Lower leg skin (tissue), 3 donors: ENCODE measurements around the gene RNF227.

Experiments
- POLR2A ChIP-seq, 2 donors: fragments of 450-650 bp; IDR thresholded peaks; one replicate each; pipeline ENCODE4 v1.6.1; 2016 to 2017; ENCODE audit warnings: antibody characterized with exemption in 2 of 2, mild to moderate bottlenecking in 1 of 2, moderate library complexity in 1 of 2
- TF ChIP-seq, protein P1 (sequence below), 3 donors: fragments of 450-650 bp; IDR thresholded peaks; one replicate each; pipeline ENCODE4 v1.5.1; 2016; ENCODE audit warnings: antibody characterized with exemption in 3 of 3, mild to moderate bottlenecking in 3 of 3, moderate library complexity in 2 of 3

DNA sequence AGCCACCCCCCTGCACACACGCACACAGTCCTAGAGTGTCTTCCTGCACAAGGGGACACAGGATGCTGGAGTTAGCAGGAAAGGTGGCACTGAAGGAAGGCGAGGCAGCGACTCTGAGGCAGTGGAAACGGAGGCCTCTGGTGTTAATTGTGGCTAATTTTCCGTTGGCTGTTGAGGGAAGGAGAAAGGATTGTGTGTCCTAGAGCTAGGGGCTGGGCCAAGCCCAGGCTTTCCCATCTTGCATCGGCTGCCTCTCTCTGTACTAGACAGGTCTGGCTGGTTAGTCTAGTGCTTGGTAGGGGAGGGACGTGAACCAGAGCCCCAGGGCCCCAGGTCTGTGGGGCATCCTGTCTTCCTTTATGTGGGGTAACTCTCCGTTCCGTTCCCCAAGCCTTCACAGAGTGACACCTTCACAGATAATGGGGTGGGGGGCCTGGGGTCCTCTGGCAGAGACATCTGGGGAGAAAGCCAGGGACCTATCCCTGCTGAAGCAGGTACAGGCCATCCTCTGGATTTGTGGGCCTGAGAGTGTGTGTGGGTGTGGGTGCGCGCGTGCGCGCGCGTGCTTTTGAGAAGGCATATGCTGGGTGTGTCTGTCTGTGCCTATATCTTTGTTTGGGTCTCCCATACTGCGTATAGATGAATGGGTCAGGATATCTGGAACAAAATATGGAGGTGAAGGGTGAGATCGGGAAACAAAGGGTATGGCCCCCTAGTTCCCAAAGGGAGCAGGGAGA, 27.7 kb downstream of the RNF227 start, which contains the start of gene CHD3:
- TF ChIP-seq, protein P1, sequence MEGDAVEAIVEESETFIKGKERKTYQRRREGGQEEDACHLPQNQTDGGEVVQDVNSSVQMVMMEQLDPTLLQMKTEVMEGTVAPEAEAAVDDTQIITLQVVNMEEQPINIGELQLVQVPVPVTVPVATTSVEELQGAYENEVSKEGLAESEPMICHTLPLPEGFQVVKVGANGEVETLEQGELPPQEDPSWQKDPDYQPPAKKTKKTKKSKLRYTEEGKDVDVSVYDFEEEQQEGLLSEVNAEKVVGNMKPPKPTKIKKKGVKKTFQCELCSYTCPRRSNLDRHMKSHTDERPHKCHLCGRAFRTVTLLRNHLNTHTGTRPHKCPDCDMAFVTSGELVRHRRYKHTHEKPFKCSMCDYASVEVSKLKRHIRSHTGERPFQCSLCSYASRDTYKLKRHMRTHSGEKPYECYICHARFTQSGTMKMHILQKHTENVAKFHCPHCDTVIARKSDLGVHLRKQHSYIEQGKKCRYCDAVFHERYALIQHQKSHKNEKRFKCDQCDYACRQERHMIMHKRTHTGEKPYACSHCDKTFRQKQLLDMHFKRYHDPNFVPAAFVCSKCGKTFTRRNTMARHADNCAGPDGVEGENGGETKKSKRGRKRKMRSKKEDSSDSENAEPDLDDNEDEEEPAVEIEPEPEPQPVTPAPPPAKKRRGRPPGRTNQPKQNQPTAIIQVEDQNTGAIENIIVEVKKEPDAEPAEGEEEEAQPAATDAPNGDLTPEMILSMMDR (IDR thresholded peaks at IDR 0.05), result no peak
- no peak for TF ChIP-seq POLR2A (IDR thresholded peaks at IDR 0.05)
